Fibroblast of lung (primary cell): Measurements from ENCODE around the gene NFATC2. TPM values are rescaled to one million over a fixed set of nuclear protein-coding genes. Genes with fewer than 3 reads are reported as not detected.

Experiments
- DNase-seq, 2 donors: peaks; one replicate each; pipeline versions ENCODE4 v3.0.0 to v3.0.0-alpha.2; 2010; ENCODE audit warnings: low read depth in 2 of 2
- H2AFZ ChIP-seq: 2 replicates; pipeline ENCODE4 v1.5.1; 2012; ENCODE audit warnings: low read length, control low read depth, inconsistent platforms
- H3K27ac ChIP-seq: 2 replicates; pipeline ENCODE4 v1.5.1; 2011; ENCODE audit warnings: low read length, control low read depth; ENCODE audit not compliant: insufficient read depth
- H3K27me3 ChIP-seq: 2 replicates; pipeline ENCODE4 v1.5.1; 2011; ENCODE audit warnings: mild to moderate bottlenecking, low read length; ENCODE audit not compliant: control insufficient read depth, insufficient read depth
- H3K36me3 ChIP-seq: 2 replicates; pipeline ENCODE4 v1.5.1; 2011; ENCODE audit warnings: low read length; ENCODE audit not compliant: control insufficient read depth, insufficient read depth
- H3K4me1 ChIP-seq: 2 replicates; pipeline ENCODE4 v1.5.1; 2011; ENCODE audit warnings: low read length; ENCODE audit not compliant: control insufficient read depth, insufficient read depth; ENCODE audit errors: extremely low read depth
- H3K4me2 ChIP-seq: 2 replicates; pipeline ENCODE4 v1.5.1; 2011; ENCODE audit warnings: low read length, control low read depth; ENCODE audit not compliant: insufficient read depth; ENCODE audit errors: extremely low read depth
- H3K4me3 ChIP-seq, 4 experiments: fragments of 200-600 bp in 1 of 4; sonication (generic) in 1 of 4; replicated peaks in 1 of 4; 2 replicates each; pipeline ENCODE4 v1.5.1; 2011 to 2016; ENCODE audit warnings: low read length in 4 of 4, low read depth in 3 of 4, mild to moderate bottlenecking in 3 of 4, control low read depth in 2 of 4, inconsistent platforms in 1 of 4, mixed read lengths in 1 of 4; ENCODE audit not compliant: insufficient read depth in 1 of 4; ENCODE audit errors: control extremely low read depth in 1 of 4
- H3K79me2 ChIP-seq: 2 replicates; pipeline ENCODE4 v1.5.1; 2012; ENCODE audit warnings: mild to moderate bottlenecking, low read length, inconsistent platforms; ENCODE audit not compliant: control insufficient read depth, insufficient read depth
- H3K9ac ChIP-seq: 2 replicates; pipeline ENCODE4 v1.5.1; 2011; ENCODE audit warnings: mild to moderate bottlenecking, low read length, control low read depth; ENCODE audit not compliant: insufficient read depth
- H3K9me3 ChIP-seq: 2 replicates; pipeline ENCODE4 v1.5.1; 2012; ENCODE audit warnings: low read depth, low read length; ENCODE audit not compliant: control insufficient read depth, insufficient read depth
- H4K20me1 ChIP-seq: 2 replicates; pipeline ENCODE4 v1.5.1; 2011; ENCODE audit warnings: low read length; ENCODE audit not compliant: control insufficient read depth, insufficient read depth; ENCODE audit errors: extremely low read depth
- CTCF ChIP-seq, 2 donors: IDR thresholded peaks in 1 of 2; conservative IDR thresholded peaks in 1 of 2; 1 replicate in 1 of 2; 2 replicates in 1 of 2; pipeline ENCODE4 v1.5.1; 2011 to 2012; ENCODE audit warnings: low read length in 2 of 2, control low read depth in 1 of 2, inconsistent platforms in 1 of 2, low read depth in 1 of 2, mild to moderate bottlenecking in 1 of 2
- EZH2 ChIP-seq: IDR thresholded peaks from 2 replicates; pipeline ENCODE4 v1.5.1; 2012; ENCODE audit warnings: low read length, control low read depth, mild to moderate bottlenecking; ENCODE audit errors: missing control alignments
- polyA plus RNA-seq, 2 donors: library from polyadenylated mRNA; depleted of rRNA in 1 of 2; stranded (reverse) in 1 of 2; unstranded in 1 of 2; fragments of >200 nt; gene quantifications; 2 replicates each; pipeline ENCODE4 v1.2.1, GENCODE V29; 2011 to 2012; ENCODE audit warnings: missing spikeins in 1 of 2
- total RNA-seq: library from RNA; depleted of rRNA; stranded (reverse); fragments of >200 nt; gene quantifications from 2 replicates; pipeline ENCODE4 v1.2.1, GENCODE V29; 2014

The NFATC2 gene
- total and polyA plus RNA-seq, 2 donors (not counting 1 experiment from before 2014, with no cell fraction given), result 0.50 to 1.2 TPM

GRCh38 chr20:51563486-51564332, 21.2 kb upstream of the NFATC2 start:
- no peaks in the 10 kb centered on the region for H3K9me3 ChIP-seq
- TF ChIP-seq CTCF (conservative IDR thresholded peaks at IDR 0.05 in 1 of 2, IDR thresholded peaks at IDR 0.05 in 1 of 2; ENCODE audit: low read depth in 1 of 2, low read length in 2 of 2) (no peak), EZH2 (no peak)
- H3K4me1 ChIP-seq, result peaks cover 14% of the 10 kb centered on the region
- H2AFZ ChIP-seq, result no peak overlapping the region
- DNase-seq, result peak; percentile 88 to 90
- no peaks in the 10 kb centered on the region for H3K36me3 ChIP-seq
- peaks cover 3% of the 10 kb centered on the region for H3K27me3 ChIP-seq
- H3K9ac ChIP-seq, result peak overlapping the region; percentile 97
- peak overlapping the region; percentile 96 for H3K27ac ChIP-seq
- H3K4me2 ChIP-seq, result peak overlapping the region; percentile 92
- H3K4me3 ChIP-seq, result peak overlapping the region; percentile 0 to 64 (median 34)
- H3K79me2 ChIP-seq, result no peaks in the 10 kb centered on the region
- no peaks in the 10 kb centered on the region for H4K20me1 ChIP-seq

DNA sequence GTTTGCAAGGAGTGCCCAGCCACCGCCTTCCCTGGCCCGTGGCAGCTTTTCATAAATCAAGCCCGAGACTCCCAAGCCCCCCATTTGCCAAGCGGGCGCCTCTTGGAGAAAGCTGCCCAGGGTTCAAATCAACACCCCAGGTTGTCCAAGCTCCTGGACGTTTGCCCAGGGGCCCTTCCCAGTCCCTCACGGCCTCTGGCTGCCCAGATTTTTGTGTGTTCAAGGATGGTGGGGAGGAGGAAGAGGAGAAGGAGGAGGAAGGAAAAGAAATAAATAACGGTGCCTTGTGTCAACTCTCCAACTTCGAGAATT, 20.6 kb upstream of the NFATC2 start:
- Histone ChIP-seq H3K27ac (peak overlapping the region; percentile 96), H3K36me3 (no peaks in the 10 kb centered on the region), H3K9ac (peak overlapping the region; percentile 97), H3K4me3 (peak overlapping the region; percentile 0 to 64 (median 54)), H3K9me3 (no peaks in the 10 kb centered on the region), H2AFZ (no peak overlapping the region), H3K4me2 (peak overlapping the region; percentile 92), H4K20me1 (no peaks in the 10 kb centered on the region), H3K27me3 (peaks cover 3% of the 10 kb centered on the region), H3K4me1 (peaks cover 14% of the 10 kb centered on the region), H3K79me2 (no peaks in the 10 kb centered on the region)
- TF ChIP-seq EZH2, result no peak
- TF ChIP-seq CTCF (conservative IDR thresholded peaks at IDR 0.05 in 1 of 2, IDR thresholded peaks at IDR 0.05 in 1 of 2; ENCODE audit: low read depth in 1 of 2, low read length in 2 of 2), result no peak
- DNase-seq, result no peak

GRCh38 chr20:51562332-51563173, 20.0 kb upstream of the NFATC2 start:
- no peak for TF ChIP-seq CTCF (conservative IDR thresholded peaks at IDR 0.05 in 1 of 2, IDR thresholded peaks at IDR 0.05 in 1 of 2; ENCODE audit: low read depth in 1 of 2, low read length in 2 of 2)
- no peak for TF ChIP-seq EZH2
- peak overlapping the region; percentile 45 for H2AFZ ChIP-seq

More at GRCh38 chr20:51562332-51563173, 20.0 kb upstream of the NFATC2 start:
- Histone ChIP-seq H3K4me3 (peak overlapping the region; percentile 53 to 64 (median 56)), H3K4me2 (peak overlapping the region; percentile 89), H4K20me1 (no peaks in the 10 kb centered on the region), H3K27me3 (peaks cover 3% of the 10 kb centered on the region), H3K36me3 (no peaks in the 10 kb centered on the region), H3K79me2 (no peaks in the 10 kb centered on the region), H3K27ac (peak overlapping the region; percentile 96), H3K4me1 (peaks cover 14% of the 10 kb centered on the region), H3K9ac (peak overlapping the region; percentile 97), H3K9me3 (no peaks in the 10 kb centered on the region)
- DNase-seq, result peak; percentile 96
